LNCaP clone FGC (cell line): ENCODE results near the gene ENDOD1.
A peak's percentile ranks its signal among the peaks of the same experiment; 100 is the strongest.

Source experiments
- DNase-seq: peaks from one replicate; pipeline ENCODE4 v3.0.0-alpha.2; 2011; ENCODE audit warnings: low read depth
- H3K4me3 ChIP-seq: 2 replicates; pipeline ENCODE4 v1.5.1; 2011; ENCODE audit warnings: mild to moderate bottlenecking, low read depth, low read length, control low read depth
- TF ChIP-seq, protein P1 (sequence below): IDR thresholded peaks from 2 replicates; pipeline ENCODE4 v1.5.1; 2012; ENCODE audit warnings: mild to moderate bottlenecking; ENCODE audit not compliant: control insufficient read depth, insufficient read depth; ENCODE audit errors: extremely low read depth

ENDOD1 gene

DNA sequence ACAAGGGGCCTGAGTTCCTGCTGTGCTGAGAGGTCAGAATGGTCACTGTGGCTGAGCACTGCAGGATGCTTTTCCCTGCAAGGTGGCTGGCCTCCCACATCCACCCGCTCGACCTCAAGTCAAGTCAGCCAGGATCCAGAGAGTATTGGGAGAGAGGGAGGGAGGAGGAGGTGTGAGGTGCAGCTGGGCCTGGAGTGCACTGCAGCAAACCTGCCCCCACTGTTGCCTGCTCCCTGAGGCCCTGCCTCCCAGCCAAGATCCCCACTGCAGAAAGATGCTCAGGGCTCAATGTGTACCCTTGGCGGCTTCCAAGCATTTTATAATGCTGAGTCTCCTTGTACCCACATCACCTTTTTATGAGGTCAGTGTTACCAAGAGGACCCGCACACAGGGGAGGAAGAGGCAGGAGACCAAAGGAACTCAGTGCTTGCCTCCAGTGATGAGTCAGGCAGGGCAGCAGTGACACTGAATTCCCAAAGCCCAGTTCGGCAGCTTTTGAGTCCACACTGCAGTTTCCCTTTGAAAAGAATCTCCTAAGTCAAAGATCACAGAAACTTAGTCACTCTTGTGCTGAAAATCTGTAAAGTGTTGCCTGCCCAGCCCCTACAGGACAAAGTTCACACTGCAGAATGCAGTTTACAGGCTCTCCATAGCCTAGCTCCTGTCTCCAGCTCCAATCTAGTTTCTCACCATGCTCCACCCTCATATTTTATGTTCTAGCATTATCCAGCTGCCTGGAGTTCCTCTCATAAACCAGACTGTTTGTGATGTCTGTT lies 3.1 kb downstream of the ENDOD1 start:
- peak overlapping the region; percentile 13; the same call in 1 of the 2 replicates for H3K4me3 ChIP-seq
- TF ChIP-seq, protein P1, sequence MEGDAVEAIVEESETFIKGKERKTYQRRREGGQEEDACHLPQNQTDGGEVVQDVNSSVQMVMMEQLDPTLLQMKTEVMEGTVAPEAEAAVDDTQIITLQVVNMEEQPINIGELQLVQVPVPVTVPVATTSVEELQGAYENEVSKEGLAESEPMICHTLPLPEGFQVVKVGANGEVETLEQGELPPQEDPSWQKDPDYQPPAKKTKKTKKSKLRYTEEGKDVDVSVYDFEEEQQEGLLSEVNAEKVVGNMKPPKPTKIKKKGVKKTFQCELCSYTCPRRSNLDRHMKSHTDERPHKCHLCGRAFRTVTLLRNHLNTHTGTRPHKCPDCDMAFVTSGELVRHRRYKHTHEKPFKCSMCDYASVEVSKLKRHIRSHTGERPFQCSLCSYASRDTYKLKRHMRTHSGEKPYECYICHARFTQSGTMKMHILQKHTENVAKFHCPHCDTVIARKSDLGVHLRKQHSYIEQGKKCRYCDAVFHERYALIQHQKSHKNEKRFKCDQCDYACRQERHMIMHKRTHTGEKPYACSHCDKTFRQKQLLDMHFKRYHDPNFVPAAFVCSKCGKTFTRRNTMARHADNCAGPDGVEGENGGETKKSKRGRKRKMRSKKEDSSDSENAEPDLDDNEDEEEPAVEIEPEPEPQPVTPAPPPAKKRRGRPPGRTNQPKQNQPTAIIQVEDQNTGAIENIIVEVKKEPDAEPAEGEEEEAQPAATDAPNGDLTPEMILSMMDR = no peak
- no peak for DNase-seq

- TF ChIP-seq, protein P1 = no peak
- DNase-seq = no peak
- H3K4me3 ChIP-seq = no peak overlapping the region
These were observed 3.9 kb downstream of the ENDOD1 start for GRCh38 chr11:95093548-95093947.

- H3K4me3 ChIP-seq = no peak overlapping the region
- no peak for DNase-seq
- TF ChIP-seq, protein P1 = no peak
These were observed 6.4 kb downstream of the ENDOD1 start for GRCh38 chr11:95095858-95096587.

GRCh38 chr11:95097209-95097608 lies 7.6 kb downstream of the ENDOD1 start:
- DNase-seq = no peak
- no peak overlapping the region for H3K4me3 ChIP-seq
- TF ChIP-seq, protein P1 = no peak

DNA sequence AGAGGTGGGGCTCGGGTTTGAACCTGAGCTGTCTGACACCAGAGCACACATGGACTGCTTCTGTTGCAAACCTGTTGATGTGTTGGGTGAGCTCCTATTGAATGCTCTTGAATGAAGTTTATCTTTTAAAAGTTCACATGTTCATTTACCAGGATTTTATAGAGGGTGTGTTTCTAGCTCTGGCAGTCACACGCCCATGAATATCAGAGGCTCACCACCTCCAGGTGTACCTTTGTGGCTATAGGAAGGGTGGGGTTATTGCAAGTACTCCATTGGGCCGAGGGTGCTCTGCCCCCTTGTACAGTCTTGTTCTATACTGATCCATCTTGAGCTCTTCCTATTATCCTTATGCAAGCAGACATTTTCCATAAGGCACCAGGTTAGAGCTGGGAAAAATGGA lies 9.2 kb downstream of the ENDOD1 start:
- DNase-seq = no peak
- TF ChIP-seq, protein P1 = no peak
- H3K4me3 ChIP-seq = no peak overlapping the region

DNA sequence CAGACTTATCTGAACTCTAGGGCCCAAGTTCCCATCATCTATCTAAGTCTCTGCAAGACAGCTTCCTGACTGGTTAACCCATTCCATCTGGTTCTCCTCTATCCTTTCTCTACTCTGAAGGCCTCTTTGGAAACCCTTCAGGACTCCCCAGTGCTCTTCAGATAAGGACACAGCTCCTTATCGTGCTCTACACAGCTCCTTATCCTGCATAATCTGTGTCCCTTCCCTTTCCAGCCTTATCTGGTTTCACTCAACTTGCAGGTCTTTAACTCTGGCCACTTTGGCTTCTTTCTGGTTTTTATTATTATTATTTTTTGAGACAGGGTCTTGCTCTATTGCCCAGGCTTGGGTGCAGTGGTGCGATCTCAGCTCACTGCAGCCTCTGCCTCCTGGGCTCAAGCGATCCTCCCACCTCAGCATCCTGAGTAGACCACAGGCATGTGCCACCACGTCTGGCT lies 10.6 kb downstream of the ENDOD1 start:
- no peak overlapping the region for H3K4me3 ChIP-seq
- no peak for DNase-seq
- TF ChIP-seq, protein P1 = no peak
